GM18870 (cell line): ENCODE measurements around the gene BRICD5.
"Not testable (repeated sequence)": the region's sequence is repeated elsewhere in the genome, so short reads cannot be mapped to it uniquely, and the experiment has no call there.

Experiments used
- ATAC-seq: cut with Tn5 transposase; IDR thresholded peaks from one replicate; pipeline ENCODE4 v1.9.1; 2021; ENCODE audit warnings: moderate library complexity; ENCODE audit not compliant: unreplicated experiment

BRICD5 gene

GRCh38 chr16:2223221-2223941, 12.7 kb upstream of the BRICD5 start, which contains the start of gene E4F1:
Gene E4F1 (plus strand): TSS chr16:2223591. CDS start chr16:2223614, 23 bp downstream.
- ATAC-seq, result peak; percentile 85

DNA sequence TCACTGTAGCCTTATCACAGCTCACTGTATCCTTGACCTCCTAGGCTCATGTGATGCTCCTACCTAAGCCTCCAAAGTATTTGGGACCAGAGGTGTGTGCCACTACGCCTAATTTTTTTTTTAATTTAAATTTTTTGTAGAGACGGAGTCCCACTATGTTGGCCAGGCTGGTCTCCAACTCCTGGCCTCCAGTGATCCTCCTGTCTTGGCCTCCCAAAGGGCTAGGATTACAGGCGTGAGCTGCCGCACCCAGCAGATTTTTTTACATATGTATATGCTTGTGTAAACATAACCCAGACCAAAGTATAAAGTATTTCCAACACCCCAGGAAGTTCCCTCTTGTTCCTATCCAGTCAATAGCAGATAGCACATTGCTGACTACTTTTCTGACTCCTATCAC, 5.7 kb upstream of the BRICD5 start:
- ATAC-seq, result no peak

- ATAC-seq, result no peak
Measured at GRCh38 chr16:2214719-2214968, 4.0 kb upstream of the BRICD5 start, which contains the start of gene PGP. Gene PGP (minus strand): TSS chr16:2214840. CDS start chr16:2214777, 63 bp downstream.

GRCh38 chr16:2213817-2214718, 3.4 kb upstream of the BRICD5 start:
- ATAC-seq, result peak; percentile 3

DNA sequence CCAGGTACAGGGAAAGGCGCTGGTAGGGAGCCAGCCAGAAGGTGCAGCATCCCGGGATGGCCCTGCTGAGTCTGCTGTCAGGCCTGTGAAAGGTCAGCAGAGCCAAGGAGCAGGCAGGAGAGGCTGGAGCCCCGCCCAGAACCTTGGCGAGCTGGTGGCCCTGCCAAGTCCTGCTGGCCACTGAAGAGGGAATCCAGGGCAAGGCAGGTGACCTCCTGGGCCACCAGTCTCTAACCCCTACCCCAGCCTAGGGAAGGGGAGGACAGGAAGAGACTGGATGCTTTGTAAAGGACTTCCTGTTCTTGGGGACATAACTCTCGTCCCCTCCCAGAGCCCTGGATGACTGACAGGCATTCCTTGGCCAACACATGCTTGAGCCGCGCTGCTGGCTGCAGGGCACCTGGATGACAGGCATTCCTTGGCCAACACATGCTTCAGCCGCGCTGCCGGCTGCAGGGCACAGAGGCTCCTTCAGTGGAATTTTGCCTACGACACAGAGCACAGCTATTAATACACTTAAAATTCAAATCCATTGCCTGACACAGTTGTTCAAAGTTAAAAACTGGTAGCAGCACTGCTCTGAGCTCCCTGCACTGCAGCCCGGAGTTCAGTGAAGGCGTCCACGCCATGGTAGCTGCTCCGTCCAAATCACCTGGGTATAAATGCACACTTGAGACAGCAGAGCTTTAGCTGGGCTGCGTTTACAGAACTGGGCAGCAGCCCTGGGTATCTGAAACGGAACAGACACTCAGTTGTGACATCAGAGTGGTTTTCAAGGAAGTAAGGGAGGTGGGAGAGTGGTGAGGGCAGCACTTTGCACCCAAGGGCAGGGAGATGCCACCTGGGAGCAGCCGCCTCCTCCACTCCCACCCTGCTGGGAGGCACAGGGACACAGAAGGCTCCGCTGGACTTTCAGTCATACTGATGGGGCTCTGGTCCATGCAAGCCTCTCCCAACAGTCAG, 2.0 kb upstream of the BRICD5 start:
- ATAC-seq, result no peak

DNA sequence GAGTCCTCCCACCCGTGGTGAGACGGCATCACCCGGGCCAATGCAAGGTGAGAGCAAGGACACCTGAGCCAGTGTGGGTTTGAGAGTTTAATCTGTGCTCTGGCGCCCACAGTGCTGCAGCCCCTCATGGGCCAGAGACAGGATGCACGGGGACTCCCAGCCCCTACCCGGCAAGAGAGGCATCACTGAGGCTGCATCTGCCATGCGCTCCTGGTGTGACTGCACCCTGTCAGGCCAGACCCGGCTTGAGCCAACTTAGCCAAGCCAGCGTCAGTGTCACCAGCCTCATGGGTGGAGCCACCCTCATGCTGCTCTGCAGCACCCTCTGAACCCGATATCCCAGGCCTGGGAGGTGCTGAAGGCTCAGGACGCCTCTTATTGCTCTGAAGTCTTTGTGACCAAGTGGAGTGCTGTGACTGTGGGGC, 1.3 kb upstream of the BRICD5 start:
- no peak for ATAC-seq

- no peak for ATAC-seq
Measured at GRCh38 chr16:2210009-2210332, 692 bp downstream of the BRICD5 start.

- no peak for ATAC-seq
Measured at GRCh38 chr16:2209258-2210008, 1.2 kb downstream of the BRICD5 start.

DNA sequence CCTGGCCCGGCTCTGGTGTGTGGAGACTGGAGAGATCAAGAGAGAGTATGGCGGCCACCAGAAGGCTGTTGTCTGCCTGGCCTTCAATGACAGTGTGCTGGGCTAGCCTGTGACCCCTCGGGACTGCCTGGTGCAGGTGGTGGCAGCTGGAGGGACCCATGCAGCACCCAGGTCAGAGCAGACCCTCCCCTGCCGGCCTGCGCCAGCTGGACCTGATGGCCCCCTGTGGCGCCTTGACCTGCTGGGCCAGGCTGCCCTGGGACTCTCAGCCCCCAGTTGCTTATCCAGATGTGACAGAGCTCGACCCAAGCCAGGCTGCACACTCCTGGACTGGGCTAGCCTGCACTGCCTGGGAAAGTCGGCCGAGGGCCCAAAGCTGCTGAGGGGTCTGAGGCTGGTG, 1.9 kb downstream of the BRICD5 start:
- no peak for ATAC-seq

DNA sequence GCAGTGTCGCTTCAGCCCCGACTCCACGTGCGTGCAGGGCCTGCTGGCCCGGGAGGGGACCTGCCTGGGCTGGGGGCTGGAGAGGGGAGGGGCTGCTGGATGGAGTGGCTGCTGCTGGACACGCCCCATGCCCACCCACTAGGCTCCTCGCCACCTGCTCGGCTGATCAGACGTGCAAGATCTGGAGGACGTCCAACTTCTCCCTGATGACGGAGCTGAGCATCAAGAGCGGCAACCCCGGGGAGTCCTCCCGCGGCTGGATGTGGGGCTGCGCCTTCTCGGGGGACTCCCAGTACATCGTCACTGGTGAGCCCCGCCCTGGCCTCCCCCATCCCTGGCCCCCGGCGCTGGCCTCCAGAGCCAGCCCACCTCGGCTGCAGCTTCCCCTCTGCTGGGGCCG, 2.4 kb downstream of the BRICD5 start:
- ATAC-seq, result no peak

DNA sequence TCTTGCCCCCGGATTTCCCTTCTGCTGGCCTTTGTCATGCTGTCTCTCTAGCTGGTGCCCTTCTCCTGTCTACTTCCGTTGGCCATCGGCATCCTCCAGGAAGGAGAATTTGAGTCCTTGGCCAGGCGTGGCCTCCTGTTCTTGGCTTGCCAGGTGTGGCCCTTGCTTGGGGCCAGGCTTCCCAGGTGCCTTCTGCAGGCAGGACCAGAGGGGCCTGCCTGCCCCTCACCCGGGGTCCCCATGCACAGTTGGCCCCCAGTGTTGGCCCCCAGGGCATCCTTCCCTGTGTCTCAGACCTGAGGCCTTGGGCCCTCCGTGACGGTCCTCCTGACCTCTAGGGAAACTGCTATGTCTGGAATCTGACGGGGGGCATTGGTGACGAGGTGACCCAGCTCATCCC, 2.8 kb downstream of the BRICD5 start:
- ATAC-seq, result no peak

GRCh38 chr16:2206780-2207433, 3.8 kb downstream of the BRICD5 start:
- ATAC-seq, result no peak

- no peak for ATAC-seq
Measured at GRCh38 chr16:2206420-2206779, 4.3 kb downstream of the BRICD5 start.

DNA sequence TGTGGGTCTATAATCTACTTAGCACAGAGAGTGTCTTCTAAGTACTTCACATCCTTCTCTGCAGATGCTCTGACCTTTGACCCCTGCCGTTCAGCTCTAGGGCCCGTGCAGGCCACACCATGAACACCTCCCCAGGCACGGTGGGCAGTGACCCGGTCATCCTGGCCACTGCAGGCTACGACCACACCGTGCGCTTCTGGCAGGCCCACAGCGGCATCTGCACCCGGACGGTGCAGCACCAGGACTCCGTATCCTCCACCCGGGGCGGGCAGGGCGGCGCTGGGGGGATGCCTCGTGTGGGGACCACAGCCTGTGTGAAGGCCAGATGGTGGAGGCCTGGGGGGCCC, 4.7 kb downstream of the BRICD5 start:
- ATAC-seq, result peak; percentile 20

- peak; percentile 53 for ATAC-seq
Measured at GRCh38 chr16:2205104-2205966, 5.3 kb downstream of the BRICD5 start, which contains the start of gene MLST8. Gene MLST8 (plus strand): TSS chr16:2205454. CDS start chr16:2206086, 632 bp downstream.

- no peak for ATAC-seq
Measured at GRCh38 chr16:2204416-2205103, 6.1 kb downstream of the BRICD5 start.

DNA sequence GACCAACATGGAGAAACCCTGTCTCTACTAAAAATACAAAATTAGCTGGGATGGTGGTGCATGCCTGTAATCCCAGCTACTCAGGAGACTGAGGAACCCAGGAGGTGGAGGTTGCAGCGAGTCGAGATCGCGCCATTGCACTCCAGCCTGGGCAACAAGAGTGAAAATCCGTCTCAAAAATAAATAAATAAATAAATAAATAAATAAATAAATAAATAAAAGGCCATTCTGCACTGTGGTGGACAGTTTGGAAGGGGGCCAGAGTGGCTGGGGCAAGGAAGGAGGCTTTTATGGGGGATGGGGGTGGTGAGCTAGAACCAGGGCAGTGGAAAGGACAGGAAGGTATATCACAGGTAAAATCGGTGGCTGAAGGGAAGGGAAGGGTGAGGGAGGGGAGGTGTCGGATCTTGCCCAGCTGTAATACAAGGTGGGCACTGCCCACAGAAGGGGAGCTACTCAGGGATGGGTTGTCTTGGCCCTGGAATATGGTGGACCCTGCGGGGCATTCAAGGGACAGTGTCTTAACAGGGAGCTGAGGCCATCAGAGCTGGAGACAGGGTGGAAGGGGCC, 7.5 kb downstream of the BRICD5 start:
- not testable (repeated sequence) for ATAC-seq

- ATAC-seq, result no peak
Measured at GRCh38 chr16:2200313-2200712, 10.3 kb downstream of the BRICD5 start.
